Measurements from ENCODE around the gene FOXP1.

FOXP1 gene

DNA sequence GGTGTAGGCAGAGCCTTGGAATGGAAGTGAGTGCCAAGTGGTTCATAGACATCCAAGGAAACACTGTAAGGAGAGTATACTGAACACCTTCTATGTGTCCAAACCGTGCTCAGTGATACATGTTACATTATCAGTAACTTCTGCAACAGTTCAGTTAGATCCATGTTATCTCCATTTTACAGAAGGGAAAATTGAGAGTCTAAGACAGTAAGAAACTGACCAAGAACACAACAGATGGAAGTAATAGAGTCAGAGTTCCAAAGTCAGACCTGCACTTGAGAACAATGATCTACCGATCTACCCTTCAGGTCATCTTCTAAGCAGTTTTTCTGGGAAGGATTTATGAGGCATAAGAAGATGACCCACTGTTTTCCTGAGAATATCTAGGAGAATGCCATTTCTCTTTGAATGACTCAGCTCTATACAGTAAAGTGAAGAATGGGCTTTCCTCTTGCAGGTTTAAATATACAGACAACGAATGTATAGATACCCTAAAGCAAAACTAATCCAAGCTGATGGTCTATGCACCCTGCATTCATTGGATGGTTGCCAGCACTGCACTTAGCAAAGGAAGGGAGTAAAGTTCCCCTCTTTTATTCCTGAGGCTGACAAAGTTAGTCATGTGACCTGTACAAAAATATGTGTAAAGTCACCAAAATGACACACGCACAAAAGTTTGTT lies 667.0 kb downstream of the FOXP1 start:
- peak; percentile 61 for DNase-seq

DNA sequence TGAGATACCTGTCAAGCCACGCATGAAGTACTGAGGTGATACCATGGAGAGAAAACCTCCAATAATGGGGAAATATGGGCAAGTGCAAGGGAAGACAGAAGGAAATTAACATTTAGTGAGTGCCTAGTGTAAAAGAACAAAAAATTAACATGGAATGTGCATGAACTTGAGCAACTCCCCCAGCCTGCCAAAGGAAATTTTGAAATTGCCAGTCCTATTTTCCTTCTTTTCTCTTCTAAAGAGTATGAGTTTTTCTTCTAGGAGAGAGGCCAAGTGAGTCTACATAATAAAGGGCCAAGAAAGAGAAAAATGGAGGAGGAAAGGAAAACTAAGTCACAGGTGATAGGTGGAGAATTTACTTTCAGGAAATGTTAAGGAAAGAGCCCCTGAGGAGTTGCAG lies 668.7 kb downstream of the FOXP1 start:
- DNase-seq = no peak

DNA sequence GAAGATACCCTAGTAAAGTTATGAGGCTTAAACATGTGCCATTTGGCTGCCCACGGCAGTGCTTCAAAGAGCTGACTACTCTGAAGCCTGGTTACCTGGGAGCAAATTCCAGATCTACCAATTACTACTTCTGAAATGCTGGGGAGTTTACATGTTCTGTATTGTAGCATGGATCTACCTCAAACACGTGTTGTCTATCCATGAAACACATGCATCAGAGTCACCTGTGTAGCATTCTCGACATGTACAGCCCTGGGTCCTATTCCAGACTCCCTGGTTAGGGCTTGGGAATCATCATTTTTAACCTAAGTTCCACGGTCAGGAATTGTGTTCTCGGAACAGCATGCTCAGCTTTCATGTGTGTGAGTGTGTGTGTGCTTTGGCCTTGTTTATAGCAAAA lies 671.8 kb downstream of the FOXP1 start:
- no peak for DNase-seq

- DNase-seq = no peak
Measured at GRCh38 chr3:70905491-70905890, 678.0 kb downstream of the FOXP1 start.
